GM10248 (cell line): ENCODE measurements around the gene ZNF835.

ENCODE experiments used
- CTCF ChIA-PET: fragments of 300-600 bp; sonication (Branson Sonifier 250); formaldehyde crosslinking; extraction: SDS; loops from one replicate; lab custom pipeline; 2021; ENCODE audit warnings: antibody characterized with exemption; lab: Yijun Ruan, JAX
- POLR2A ChIA-PET: fragments of 350-650 bp; sonication (Branson Sonifier 250); formaldehyde crosslinking; extraction: SDS; loops from one replicate; lab custom pipeline; 2020; ENCODE audit warnings: antibody characterized with exemption; lab: Yijun Ruan, JAX
- DNase-seq: peaks from one replicate; pipeline ENCODE4 v3.0.0; 2012; ENCODE audit errors: extremely low spot score
- TF ChIP-seq, protein P1 (sequence below): IDR thresholded peaks from 2 replicates; pipeline ENCODE4 v1.5.1; 2012; ENCODE audit warnings: mild to moderate bottlenecking, low read depth; ENCODE audit errors: extremely low read depth, missing control alignments, control extremely low read depth

ZNF835 gene

DNA sequence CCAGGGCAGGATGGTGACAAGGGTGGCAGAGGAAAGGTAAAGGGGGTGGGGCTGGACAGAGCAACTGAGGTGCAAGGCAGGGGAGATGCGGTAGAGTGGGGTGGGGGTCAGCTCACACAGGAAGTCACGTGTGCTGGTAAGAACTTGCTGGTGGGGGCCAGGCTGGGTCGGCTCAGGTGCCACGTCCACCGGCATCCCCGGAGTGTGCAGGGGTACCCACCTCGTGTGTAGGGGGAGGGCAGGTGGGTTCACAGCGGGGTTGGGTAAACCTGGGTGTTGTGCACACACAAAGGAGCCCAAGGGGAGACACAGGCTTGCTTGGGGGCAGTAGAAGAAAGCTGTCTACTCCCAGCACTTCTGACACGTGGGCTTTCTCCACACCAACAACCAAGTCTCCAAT lies 2.9 kb downstream of the ZNF835 start:
- ChIA-PET POLR2A (no interaction called here), CTCF (no interaction called here)
- TF ChIP-seq, protein P1, sequence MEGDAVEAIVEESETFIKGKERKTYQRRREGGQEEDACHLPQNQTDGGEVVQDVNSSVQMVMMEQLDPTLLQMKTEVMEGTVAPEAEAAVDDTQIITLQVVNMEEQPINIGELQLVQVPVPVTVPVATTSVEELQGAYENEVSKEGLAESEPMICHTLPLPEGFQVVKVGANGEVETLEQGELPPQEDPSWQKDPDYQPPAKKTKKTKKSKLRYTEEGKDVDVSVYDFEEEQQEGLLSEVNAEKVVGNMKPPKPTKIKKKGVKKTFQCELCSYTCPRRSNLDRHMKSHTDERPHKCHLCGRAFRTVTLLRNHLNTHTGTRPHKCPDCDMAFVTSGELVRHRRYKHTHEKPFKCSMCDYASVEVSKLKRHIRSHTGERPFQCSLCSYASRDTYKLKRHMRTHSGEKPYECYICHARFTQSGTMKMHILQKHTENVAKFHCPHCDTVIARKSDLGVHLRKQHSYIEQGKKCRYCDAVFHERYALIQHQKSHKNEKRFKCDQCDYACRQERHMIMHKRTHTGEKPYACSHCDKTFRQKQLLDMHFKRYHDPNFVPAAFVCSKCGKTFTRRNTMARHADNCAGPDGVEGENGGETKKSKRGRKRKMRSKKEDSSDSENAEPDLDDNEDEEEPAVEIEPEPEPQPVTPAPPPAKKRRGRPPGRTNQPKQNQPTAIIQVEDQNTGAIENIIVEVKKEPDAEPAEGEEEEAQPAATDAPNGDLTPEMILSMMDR = no peak
- no peak for DNase-seq

DNA sequence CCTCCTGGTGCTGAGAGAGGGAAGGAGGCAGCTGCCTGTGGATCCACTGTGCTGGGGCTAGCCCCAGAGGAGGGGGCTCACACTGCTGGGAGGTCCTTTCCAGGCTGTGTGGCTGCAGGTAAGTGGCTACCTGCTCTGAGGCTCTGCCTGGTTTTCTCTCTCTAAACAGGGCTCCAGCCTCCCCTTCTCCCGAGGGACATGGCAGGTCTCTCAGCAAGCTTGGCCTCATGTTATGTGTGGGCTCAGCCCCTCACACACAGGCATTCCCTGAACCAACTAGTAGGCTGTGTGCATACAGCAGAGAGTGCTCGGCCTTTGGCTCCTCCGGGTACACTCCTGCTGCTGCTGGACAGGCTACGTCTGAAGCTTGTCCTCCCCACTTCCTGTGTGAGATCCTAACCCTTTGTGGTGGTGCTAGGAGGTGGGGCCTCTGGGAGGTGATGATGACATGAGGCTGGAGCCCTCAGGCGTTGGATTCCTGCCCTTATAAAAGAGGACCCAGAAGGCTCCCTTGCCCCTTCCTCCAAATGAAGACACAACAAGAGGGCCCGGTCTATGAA lies 4.2 kb downstream of the ZNF835 start:
- ChIA-PET POLR2A (no interaction called here), CTCF (no interaction called here)
- DNase-seq = no peak
- TF ChIP-seq, protein P1 = no peak

DNA sequence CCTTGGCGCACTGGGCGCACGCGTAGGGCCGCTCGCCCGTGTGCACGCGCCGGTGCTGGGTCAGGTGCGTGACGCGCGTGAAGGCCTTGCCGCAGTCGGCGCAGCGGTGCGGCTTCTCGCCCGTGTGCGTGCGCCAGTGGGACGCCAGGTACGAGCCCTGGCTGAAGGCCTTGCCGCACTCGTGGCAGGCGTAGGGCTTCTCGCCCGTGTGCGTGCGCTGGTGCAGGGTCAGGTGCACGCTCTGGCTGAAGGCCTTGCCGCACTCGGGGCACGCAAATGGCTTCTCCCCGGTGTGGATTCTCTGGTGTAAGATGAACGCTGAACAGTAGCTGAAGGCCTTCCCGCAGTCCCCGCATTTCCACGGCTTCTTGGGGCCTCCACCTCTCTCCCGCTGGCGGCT lies 7.0 kb downstream of the ZNF835 start:
- CTCF ChIA-PET = no interaction called here
- POLR2A ChIA-PET = no interaction called here
- TF ChIP-seq, protein P1 = no peak
- no peak for DNase-seq

DNA sequence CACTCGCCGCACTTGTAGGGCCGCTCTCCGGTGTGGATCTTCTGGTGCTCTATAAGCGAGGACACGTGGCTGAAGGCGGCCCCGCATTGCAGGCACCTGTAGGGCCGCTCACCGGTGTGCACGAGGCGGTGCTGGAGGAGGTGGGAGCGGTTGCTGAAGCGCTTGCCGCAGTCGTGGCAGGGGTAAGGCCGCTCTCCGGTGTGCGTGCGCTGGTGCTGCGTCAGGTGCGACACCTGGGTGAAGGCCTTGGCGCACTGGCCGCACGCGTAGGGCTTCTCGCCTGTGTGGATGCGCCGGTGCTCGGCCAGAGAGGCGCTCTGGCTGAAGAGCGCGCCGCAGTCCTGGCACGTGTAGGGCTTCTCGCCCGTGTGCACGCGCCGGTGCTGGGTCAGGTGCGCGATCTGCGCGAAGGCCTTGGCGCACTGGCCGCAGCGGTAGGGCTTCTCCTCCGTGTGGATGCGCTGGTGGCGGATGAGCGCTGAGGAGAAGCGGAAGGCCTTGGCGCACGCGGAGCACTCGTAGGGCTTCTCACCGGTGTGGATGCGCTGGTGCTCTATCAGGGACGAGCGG lies 7.5 kb downstream of the ZNF835 start:
- POLR2A ChIA-PET = no interaction called here
- DNase-seq = no peak
- CTCF ChIA-PET = no interaction called here
- TF ChIP-seq, protein P1 = no peak

DNA sequence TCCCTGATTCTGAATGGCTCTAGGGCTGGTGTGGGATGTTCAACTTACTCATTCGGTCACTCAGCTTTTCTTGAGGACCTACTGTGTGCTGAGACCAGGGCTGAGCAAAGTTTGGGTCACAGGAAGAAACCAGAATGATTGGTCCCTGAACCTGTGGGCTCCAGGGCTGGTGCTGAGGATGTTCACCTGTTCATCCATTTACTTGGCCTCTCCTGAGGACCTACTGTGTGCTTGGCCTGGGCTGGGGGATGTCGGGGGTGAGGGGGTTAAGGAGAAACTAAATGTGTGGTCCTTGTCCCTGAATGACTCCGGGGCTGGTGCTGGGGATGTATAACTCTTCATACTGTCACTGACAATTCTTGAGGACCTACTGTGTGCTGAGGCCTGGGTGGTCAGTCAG lies 10.3 kb downstream of the ZNF835 start:
- POLR2A ChIA-PET = no interaction called here
- CTCF ChIA-PET = no interaction called here
- DNase-seq = no peak
- TF ChIP-seq, protein P1 = no peak

DNA sequence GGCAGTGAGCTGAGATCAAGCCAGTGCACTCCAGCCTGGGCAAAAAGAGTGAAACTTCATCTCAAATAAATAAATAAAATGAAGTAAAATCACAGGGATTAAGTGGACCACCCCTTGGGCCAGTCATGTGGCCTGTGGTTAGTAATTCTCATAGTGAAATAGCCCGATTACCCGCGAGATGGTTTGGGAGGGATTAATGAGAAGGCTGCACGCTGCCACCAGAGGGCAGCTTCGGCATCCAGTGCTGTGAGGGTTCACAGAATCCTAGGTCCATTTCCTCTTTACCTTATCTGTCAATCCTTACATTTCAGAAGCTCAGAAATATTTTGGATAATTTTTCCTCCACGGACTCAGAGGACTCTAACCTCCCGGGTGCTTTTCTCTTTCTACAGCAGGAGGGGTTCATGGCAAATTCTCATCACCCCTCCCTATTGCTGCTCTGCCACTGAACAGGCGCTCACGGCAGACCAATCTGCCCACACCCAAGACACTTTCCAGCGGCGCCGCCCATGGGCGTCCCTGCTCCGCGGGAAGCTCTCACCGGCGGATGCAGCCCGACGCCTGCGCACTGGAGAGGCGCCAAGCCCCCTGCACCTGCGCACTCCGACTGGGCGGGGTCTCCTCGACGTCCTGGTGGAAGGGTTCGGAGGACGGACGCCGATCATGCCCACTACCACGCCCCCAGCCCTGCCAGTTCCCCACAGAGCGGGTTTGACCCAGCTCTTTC lies 11.0 kb downstream of the ZNF835 start:
- ChIA-PET POLR2A (no interaction called here), CTCF (no interaction called here)
- DNase-seq = no peak
- TF ChIP-seq, protein P1 = no peak
